HCT116 (cell line): ENCODE data around the gene CNTN4.

Source experiments
- EZH2 ChIP-seq: fragments of 200-600 bp; sonication (generic); IDR thresholded peaks from 2 replicates; pipeline ENCODE4 v1.6.1; 2017; ENCODE audit warnings: antibody characterized with exemption, mixed run types
- TF ChIP-seq, protein P1 (sequence below): IDR thresholded peaks from 2 replicates; pipeline ENCODE4 v1.6.1; 2012
- TF ChIP-seq, protein P2 (sequence below), 3 experiments: fragments of 200-600 bp in 1 of 3; sonication (generic) in 1 of 3; IDR thresholded peaks in 2 of 3; conservative IDR thresholded peaks in 1 of 3; 2 replicates each; pipeline ENCODE4 v1.5.1; 2012 to 2017; ENCODE audit warnings: low read depth in 2 of 3, low read length in 2 of 3, antibody characterized with exemption in 1 of 3, borderline replicate concordance in 1 of 3, control low read depth in 1 of 3, mild to moderate bottlenecking in 1 of 3, mixed read lengths in 1 of 3, mixed run types in 1 of 3, moderate library complexity in 1 of 3; ENCODE audit not compliant: insufficient read depth in 1 of 3

DNA sequence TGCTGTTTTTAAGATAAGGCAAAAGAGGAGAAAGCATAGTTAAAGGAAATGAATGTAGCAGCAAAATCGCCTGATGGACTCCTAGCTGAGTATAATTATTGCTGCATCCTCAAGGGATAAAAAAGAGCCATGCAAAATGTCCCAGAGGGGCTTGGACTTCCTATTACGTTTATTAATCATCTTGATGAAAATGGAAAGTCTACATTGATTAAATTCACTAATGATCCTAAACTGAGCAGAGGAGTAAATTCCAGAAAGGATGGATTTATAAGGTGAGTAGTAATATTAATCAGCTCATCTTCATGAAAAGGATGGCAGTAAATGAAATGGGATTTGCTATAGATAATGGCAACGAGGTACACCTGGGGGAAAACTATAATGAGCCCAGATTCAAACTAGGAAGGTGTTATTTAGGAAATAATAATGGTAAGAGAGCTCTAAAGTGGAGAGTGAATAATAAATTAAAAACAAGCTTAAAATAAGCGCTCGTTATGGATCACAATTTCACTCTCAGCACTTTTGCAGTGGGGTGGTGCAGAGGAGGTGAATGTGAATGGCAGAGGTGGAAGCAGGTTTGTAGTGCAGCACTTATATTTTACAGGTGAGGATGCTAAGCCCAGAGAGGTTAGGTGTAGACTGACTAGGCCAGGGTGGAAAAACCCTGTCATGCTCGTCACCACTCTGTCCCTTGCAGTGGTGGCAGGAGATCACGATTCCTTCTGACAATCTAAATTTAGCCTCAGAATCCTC, 989.2 kb downstream of the CNTN4 start:
- TF ChIP-seq, protein P1, sequence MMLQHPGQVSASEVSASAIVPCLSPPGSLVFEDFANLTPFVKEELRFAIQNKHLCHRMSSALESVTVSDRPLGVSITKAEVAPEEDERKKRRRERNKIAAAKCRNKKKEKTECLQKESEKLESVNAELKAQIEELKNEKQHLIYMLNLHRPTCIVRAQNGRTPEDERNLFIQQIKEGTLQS = no peak
- TF ChIP-seq, protein P2, sequence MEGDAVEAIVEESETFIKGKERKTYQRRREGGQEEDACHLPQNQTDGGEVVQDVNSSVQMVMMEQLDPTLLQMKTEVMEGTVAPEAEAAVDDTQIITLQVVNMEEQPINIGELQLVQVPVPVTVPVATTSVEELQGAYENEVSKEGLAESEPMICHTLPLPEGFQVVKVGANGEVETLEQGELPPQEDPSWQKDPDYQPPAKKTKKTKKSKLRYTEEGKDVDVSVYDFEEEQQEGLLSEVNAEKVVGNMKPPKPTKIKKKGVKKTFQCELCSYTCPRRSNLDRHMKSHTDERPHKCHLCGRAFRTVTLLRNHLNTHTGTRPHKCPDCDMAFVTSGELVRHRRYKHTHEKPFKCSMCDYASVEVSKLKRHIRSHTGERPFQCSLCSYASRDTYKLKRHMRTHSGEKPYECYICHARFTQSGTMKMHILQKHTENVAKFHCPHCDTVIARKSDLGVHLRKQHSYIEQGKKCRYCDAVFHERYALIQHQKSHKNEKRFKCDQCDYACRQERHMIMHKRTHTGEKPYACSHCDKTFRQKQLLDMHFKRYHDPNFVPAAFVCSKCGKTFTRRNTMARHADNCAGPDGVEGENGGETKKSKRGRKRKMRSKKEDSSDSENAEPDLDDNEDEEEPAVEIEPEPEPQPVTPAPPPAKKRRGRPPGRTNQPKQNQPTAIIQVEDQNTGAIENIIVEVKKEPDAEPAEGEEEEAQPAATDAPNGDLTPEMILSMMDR (IDR thresholded peaks at IDR 0.05 in 2 of 3, conservative IDR thresholded peaks at IDR 0.05 in 1 of 3; ENCODE audit: borderline replicate concordance in 1 of 3, insufficient read depth in 1 of 3, low read depth in 2 of 3, low read length in 2 of 3) = no peak
- no peak for TF ChIP-seq EZH2
